H1 (cell line): ENCODE results near the gene RAP2B. TPM values are rescaled to one million over a fixed set of nuclear protein-coding genes. Genes with fewer than 3 reads are reported as not detected.
A peak's percentile ranks its signal among the peaks of the same experiment; 100 is the strongest.

Source experiments
- ATF2 ChIP-seq: IDR thresholded peaks from 2 replicates; pipeline ENCODE4 v1.6.1; 2012; ENCODE audit warnings: low read length, inconsistent platforms
- CBX5 ChIP-seq: fragments of 300-800, 300-1000 bp; sonication (generic); IDR thresholded peaks from 2 replicates; pipeline ENCODE4 v1.7.1; 2016; ENCODE audit warnings: antibody characterized with exemption, low read length, low read depth
- CBX8 ChIP-seq: fragments of 300-800, 300-1000 bp; sonication (generic); IDR thresholded peaks from 2 replicates; pipeline ENCODE4 v1.7.1; 2016; ENCODE audit warnings: low read depth, low read length, borderline replicate concordance
- CHD1 ChIP-seq: IDR thresholded peaks from 2 replicates; pipeline ENCODE4 v1.6.1; 2012; ENCODE audit warnings: low read depth, low read length, improper control_type of control experiment
- KDM4A ChIP-seq: IDR thresholded peaks from one replicate; pipeline ENCODE4 v1.7.1; 2012; ENCODE audit warnings: low read depth, mild to moderate bottlenecking, moderate library complexity, low read length, inconsistent platforms; ENCODE audit not compliant: severe bottlenecking
- NANOG ChIP-seq: IDR thresholded peaks from 2 replicates; pipeline ENCODE4 v1.6.1; 2011; ENCODE audit warnings: low read length, low read depth, mild to moderate bottlenecking, inconsistent platforms; ENCODE audit not compliant: insufficient read depth, poor library complexity, severe bottlenecking
- NRF1 ChIP-seq: IDR thresholded peaks from 2 replicates; pipeline ENCODE4 v1.6.1; 2011; ENCODE audit warnings: mild to moderate bottlenecking, low read depth, low read length, improper control_type of control experiment
- RXRA ChIP-seq: IDR thresholded peaks from 2 replicates; pipeline ENCODE4 v1.6.1; 2011; ENCODE audit warnings: low read depth, mild to moderate bottlenecking, low read length, moderate library complexity; ENCODE audit not compliant: insufficient read depth
- SIN3A ChIP-seq, 2 experiments: IDR thresholded peaks in 1 of 2; conservative IDR thresholded peaks in 1 of 2; 2 replicates each; pipeline ENCODE4 v1.6.1; 2011 to 2012; ENCODE audit warnings: low read length in 2 of 2, improper control_type of control experiment in 1 of 2, low read depth in 1 of 2, mild to moderate bottlenecking in 1 of 2
- SRF ChIP-seq: IDR thresholded peaks from 2 replicates; pipeline ENCODE4 v1.6.1; 2011; ENCODE audit warnings: mild to moderate bottlenecking, low read depth, low read length, moderate library complexity
- TEAD4 ChIP-seq: IDR thresholded peaks from 2 replicates; pipeline ENCODE4 v1.6.1; 2012; ENCODE audit warnings: low read depth, low read length, inconsistent platforms, mixed read lengths
- YY1 ChIP-seq: IDR thresholded peaks from 2 replicates; pipeline ENCODE4 v1.6.1; 2011; ENCODE audit warnings: low read depth, mild to moderate bottlenecking, low read length
- polyA plus RNA-seq, 7 experiments: library from polyadenylated mRNA; depleted of rRNA in 3 of 7; stranded (reverse) in 5 of 7; unstranded in 2 of 7; fragments of >200 nt in 5 of 7; fragments of 200-250 nt in 2 of 7; gene quantifications; 1 replicate in 5 of 7; 2 replicates in 1 of 7; 4 replicates in 1 of 7; pipeline versions ENCODE4 v1.2.1 to v1.2.3, GENCODE V29; 2011 to 2013; ENCODE audit warnings: missing spikeins in 2 of 7, mixed read lengths in 2 of 7
- total RNA-seq: library from RNA; stranded (reverse); fragmentation: NEBNext Ultra II Directional; extraction: Animal tissue kit (Norgen Biotek cat#: 25700); gene quantifications from 2 replicates; pipeline ENCODE4 v1.2.1, GENCODE V29; 2021
- TF ChIP-seq, protein P1 (sequence below): IDR thresholded peaks from 2 replicates; pipeline ENCODE4 v1.6.1; 2012; ENCODE audit warnings: inconsistent platforms
- TF ChIP-seq, protein P2 (sequence below): IDR thresholded peaks from 2 replicates; pipeline ENCODE4 v1.6.1; 2011; ENCODE audit warnings: low read length, improper control_type of control experiment

Gene RAP2B
- total and polyA plus RNA-seq, 2 of the 8 experiments (the other 6 are each of a cell fraction or from before 2014, with no cell fraction given): 7.5 to 20.3 TPM

- TF ChIP-seq KDM4A (peak; percentile 87), SIN3A (conservative IDR thresholded peaks at IDR 0.05 in 1 of 2, IDR thresholded peaks at IDR 0.05 in 1 of 2; ENCODE audit: low read depth in 1 of 2, low read length in 2 of 2) (0 out of 4 replicates have a peak, but pooled peaks of 1 of the 2 experiments have one; percentile 21), YY1 (no peak), RXRA (no peak), TEAD4 (no peak; the same call in 1 of the 2 replicates), CHD1 (no peak), CBX5 (no peak), ATF2 (no peak), CBX8 (no peak), SRF (no peak), NANOG (no peak), NRF1 (peak; percentile 33; the same call in 1 of the 2 replicates)
- TF ChIP-seq, protein P1, sequence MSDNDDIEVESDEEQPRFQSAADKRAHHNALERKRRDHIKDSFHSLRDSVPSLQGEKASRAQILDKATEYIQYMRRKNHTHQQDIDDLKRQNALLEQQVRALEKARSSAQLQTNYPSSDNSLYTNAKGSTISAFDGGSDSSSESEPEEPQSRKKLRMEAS: peak; percentile 82
- TF ChIP-seq, protein P2, sequence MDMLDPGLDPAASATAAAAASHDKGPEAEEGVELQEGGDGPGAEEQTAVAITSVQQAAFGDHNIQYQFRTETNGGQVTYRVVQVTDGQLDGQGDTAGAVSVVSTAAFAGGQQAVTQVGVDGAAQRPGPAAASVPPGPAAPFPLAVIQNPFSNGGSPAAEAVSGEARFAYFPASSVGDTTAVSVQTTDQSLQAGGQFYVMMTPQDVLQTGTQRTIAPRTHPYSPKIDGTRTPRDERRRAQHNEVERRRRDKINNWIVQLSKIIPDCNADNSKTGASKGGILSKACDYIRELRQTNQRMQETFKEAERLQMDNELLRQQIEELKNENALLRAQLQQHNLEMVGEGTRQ: no peak
These were observed at the start of gene RAP2B (continued) for GRCh38 chr3:153161714-153162512.
